ENCODE results near the gene MYO1E. TPM values are rescaled to one million over a fixed set of nuclear protein-coding genes. Genes with fewer than 3 reads are reported as not detected.

MYO1E gene
- total RNA-seq, 2 experiments from 2014 or later: 1.5 to 26.5 TPM

- intact Hi-C loops (cut with micrococcal nuclease; ENCODE audit: unreplicated experiment): loop anchor here (1.0 to 2.0 kb wide), 3 partner anchors 33 to 181 kb away; partner anchors contain the start of gene CCNB2
- H3K36me3 ChIP-seq (ENCODE audit: insufficient read depth, low read length): peaks cover 83% of the 10 kb centered on the region
- POLR2A ChIA-PET: interaction anchor here (1.2 kb wide), 1 partner anchor 109 kb away, joined by 5 read pairs; no protein-coding TSS in a partner anchor
- H3K4me1 ChIP-seq (ENCODE audit: insufficient read depth, low read length, poor library complexity, severe bottlenecking): no peaks in the 10 kb centered on the region
- H4K20me1 ChIP-seq (ENCODE audit: insufficient read depth, low read length): no peaks in the 10 kb centered on the region
- H3K27ac ChIP-seq (ENCODE audit: low read depth, low read length, poor library complexity, severe bottlenecking): no peak overlapping the region
- no TSS peak for BruUV-seq (replicated peaks)
- no peak overlapping the region for H3K4me3 ChIP-seq (ENCODE audit: low read depth, low read length, poor library complexity, severe bottlenecking)
- DNase-seq (ENCODE audit: low spot score): peak; percentile 78
- no peak overlapping the region for H3K4me2 ChIP-seq (ENCODE audit: low read length)
- H2AFZ ChIP-seq (ENCODE audit: low read length): no peak overlapping the region
- no peaks in the 10 kb centered on the region for H3K79me2 ChIP-seq (ENCODE audit: insufficient read depth, low read depth, low read length)
- no peaks in the 10 kb centered on the region for H3K9me2 ChIP-seq (ENCODE audit: insufficient read depth, low read length)
- TF ChIP-seq CTCF (conservative IDR thresholded peaks at IDR 0.05; ENCODE audit: low read length) (peak; percentile 99), EZH2phosphoT487 (IDR thresholded peaks at IDR 0.05; ENCODE audit: borderline replicate concordance, low read depth, low read length) (no peak)
- no peaks in the 10 kb centered on the region for H3K9me3 ChIP-seq (ENCODE audit: low read length)
- CTCF ChIA-PET (ENCODE audit: unreplicated experiment): no interaction called here
Measured at GRCh38 chr15:59138243-59138642, 234.4 kb downstream of the MYO1E start.

- TF ChIP-seq EZH2phosphoT487 (IDR thresholded peaks at IDR 0.05; ENCODE audit: borderline replicate concordance, low read depth, low read length) (no peak), CTCF (conservative IDR thresholded peaks at IDR 0.05; ENCODE audit: low read length) (no peak)
- no TSS peak for BruUV-seq (replicated peaks)
- Histone ChIP-seq H3K9me3 (ENCODE audit: low read length) (no peaks in the 10 kb centered on the region), H2AFZ (ENCODE audit: low read length) (no peak overlapping the region), H3K4me3 (ENCODE audit: low read depth, low read length, poor library complexity, severe bottlenecking) (no peak overlapping the region), H4K20me1 (ENCODE audit: insufficient read depth, low read length) (no peaks in the 10 kb centered on the region), H3K36me3 (ENCODE audit: insufficient read depth, low read length) (peaks cover 85% of the 10 kb centered on the region), H3K79me2 (ENCODE audit: insufficient read depth, low read depth, low read length) (no peaks in the 10 kb centered on the region), H3K4me2 (ENCODE audit: low read length) (no peak overlapping the region), H3K4me1 (ENCODE audit: insufficient read depth, low read length, poor library complexity, severe bottlenecking) (no peaks in the 10 kb centered on the region), H3K9me2 (ENCODE audit: insufficient read depth, low read length) (no peaks in the 10 kb centered on the region), H3K27ac (ENCODE audit: low read depth, low read length, poor library complexity, severe bottlenecking) (no peak overlapping the region)
- intact Hi-C loops (cut with micrococcal nuclease; ENCODE audit: unreplicated experiment): no loop called here
- CTCF ChIA-PET (ENCODE audit: unreplicated experiment): no interaction called here
- POLR2A ChIA-PET: no interaction called here
- no peak for DNase-seq (ENCODE audit: low spot score)
Measured at GRCh38 chr15:59137566-59137965, 235.1 kb downstream of the MYO1E start.

GRCh38 chr15:59133929-59134427 lies 238.7 kb downstream of the MYO1E start:
- H3K9me3 ChIP-seq (ENCODE audit: low read length): 0 out of 2 replicates have a peak, but pooled peaks cover 6% of the 10 kb centered on the region
- H3K79me2 ChIP-seq (ENCODE audit: insufficient read depth, low read depth, low read length): no peaks in the 10 kb centered on the region; the same call in 1 of the 2 replicates
- H3K27ac ChIP-seq (ENCODE audit: low read depth, low read length, poor library complexity, severe bottlenecking): no peak overlapping the region
- no peaks in the 10 kb centered on the region for H3K9me2 ChIP-seq (ENCODE audit: insufficient read depth, low read length)
- POLR2A ChIA-PET: interaction anchor here (0.6 to 2.1 kb wide), 5 partner anchors 10 to 330 kb away, joined by 3 to 9 read pairs (median 4); no protein-coding TSS in a partner anchor
- no peak overlapping the region for H3K4me3 ChIP-seq (ENCODE audit: low read depth, low read length, poor library complexity, severe bottlenecking)
- no peaks in the 10 kb centered on the region for H3K4me1 ChIP-seq (ENCODE audit: insufficient read depth, low read length, poor library complexity, severe bottlenecking)
- H2AFZ ChIP-seq (ENCODE audit: low read length): no peak overlapping the region
- CTCF ChIA-PET (ENCODE audit: unreplicated experiment): no interaction called here
- no peak overlapping the region for H3K4me2 ChIP-seq (ENCODE audit: low read length)
- no peaks in the 10 kb centered on the region for H4K20me1 ChIP-seq (ENCODE audit: insufficient read depth, low read length)
- TF ChIP-seq CTCF (conservative IDR thresholded peaks at IDR 0.05; ENCODE audit: low read length) (no peak), EZH2phosphoT487 (IDR thresholded peaks at IDR 0.05; ENCODE audit: borderline replicate concordance, low read depth, low read length) (no peak)
- intact Hi-C loops (cut with micrococcal nuclease; ENCODE audit: unreplicated experiment): no loop called here
- no peak for DNase-seq (ENCODE audit: low spot score)
- peaks cover 100% of the 10 kb centered on the region for H3K36me3 ChIP-seq (ENCODE audit: insufficient read depth, low read length)
- no TSS peak for BruUV-seq (replicated peaks)

Data from OCI-LY7 (cell line).